Naive B cell (primary cell): Measurements from ENCODE around the gene CES5A. TPM values are rescaled to one million over a fixed set of nuclear protein-coding genes. Genes with fewer than 3 reads are reported as not detected.
"Not testable (repeated sequence)": the region's sequence is repeated elsewhere in the genome, so short reads cannot be mapped to it uniquely, and the experiment has no call there.

Source experiments
- ATAC-seq, 2 donors: fragments of 150-1000 bp; cut with Tn5 transposase; 2 replicates each; pipeline ENCODE4 v1.10.0; 2021; ENCODE audit warnings: low read depth in 2 of 2, mild to moderate bottlenecking in 2 of 2, moderate library complexity in 2 of 2
- DNase-seq: peaks from one replicate; pipeline ENCODE4 v3.0.0; 2022
- H3K27ac Mint-ChIP-seq, 6 donors: one replicate each; pipeline ENCODE4 v1.8.0; 2020 to 2022; ENCODE audit warnings: mild to moderate bottlenecking in 6 of 6, mixed read lengths in 6 of 6, moderate library complexity in 5 of 6, inconsistent platforms in 2 of 6
- H3K27me3 Mint-ChIP-seq, 3 donors: one replicate each; pipeline ENCODE4 v1.8.0; 2021 to 2022; ENCODE audit warnings: mixed read lengths in 3 of 3, mild to moderate bottlenecking in 1 of 3
- H3K36me3 Mint-ChIP-seq, 2 donors: one replicate each; pipeline ENCODE4 v1.8.0; 2020 to 2022; ENCODE audit warnings: mixed read lengths in 2 of 2, inconsistent platforms in 1 of 2, mild to moderate bottlenecking in 1 of 2
- H3K4me1 Mint-ChIP-seq, 3 donors: one replicate each; pipeline ENCODE4 v1.8.0; 2020 to 2022; ENCODE audit warnings: mixed read lengths in 3 of 3, inconsistent platforms in 1 of 3, mild to moderate bottlenecking in 1 of 3, moderate library complexity in 1 of 3
- H3K4me3 Mint-ChIP-seq, 8 donors: one replicate each; pipeline ENCODE4 v1.8.0; 2020 to 2022; ENCODE audit warnings: mild to moderate bottlenecking in 8 of 8, mixed read lengths in 8 of 8, moderate library complexity in 8 of 8, inconsistent platforms in 2 of 8
- H3K9me3 Mint-ChIP-seq, 7 donors: one replicate each; pipeline ENCODE4 v1.8.0; 2020 to 2022; ENCODE audit warnings: mixed read lengths in 7 of 7, mild to moderate bottlenecking in 5 of 7, inconsistent platforms in 2 of 7, moderate library complexity in 1 of 7
- polyA plus RNA-seq, 6 donors: library from polyadenylated mRNA; unstranded; fragments of 300-500 nt; fragmentation: Illumina TruSeq; gene quantifications; one replicate each; pipeline ENCODE4 v1.2.3, GENCODE V29; 2021; ENCODE audit warnings: low read depth in 6 of 6

CES5A gene
- polyA plus RNA-seq, 6 donors from 2014 or later: not detected

GRCh38 chr16:55815320-55815719 lies 59.9 kb downstream of the CES5A start:
- ATAC-seq: no peak
- H3K27ac Mint-ChIP-seq: peak overlapping the region in 1 of 6 donors; percentile 9
- peaks cover 16 to 34% (median 19%) of the 10 kb centered on the region in 3 donors for H3K27me3 Mint-ChIP-seq
- H3K36me3 Mint-ChIP-seq: no peaks in the 10 kb centered on the region
- DNase-seq: no peak
- H3K4me3 Mint-ChIP-seq: peak overlapping the region in 1 of 8 donors; percentile 36
- H3K9me3 Mint-ChIP-seq: peaks cover 0 to 6% (median 0%) of the 10 kb centered on the region in 7 donors
- no peaks in the 10 kb centered on the region for H3K4me1 Mint-ChIP-seq

GRCh38 chr16:55814174-55814573 lies 61.0 kb downstream of the CES5A start:
- H3K4me1 Mint-ChIP-seq, H3K36me3 Mint-ChIP-seq, H3K4me3 Mint-ChIP-seq, H3K9me3 Mint-ChIP-seq, ATAC-seq, DNase-seq: not testable (repeated sequence)
- peak overlapping the region in 1 of 6 donors; percentile 11 for H3K27ac Mint-ChIP-seq
- H3K27me3 Mint-ChIP-seq: peaks cover 22 to 42% (median 30%) of the 10 kb centered on the region in 3 donors

GRCh38 chr16:55813730-55814129 lies 61.4 kb downstream of the CES5A start:
- not testable (repeated sequence) for H3K27ac Mint-ChIP-seq, H3K36me3 Mint-ChIP-seq, ATAC-seq, H3K9me3 Mint-ChIP-seq, H3K4me1 Mint-ChIP-seq, H3K4me3 Mint-ChIP-seq, DNase-seq
- H3K27me3 Mint-ChIP-seq: peaks cover 20 to 39% (median 30%) of the 10 kb centered on the region in 3 donors

- DNase-seq (no peak), ATAC-seq (no peak)
- no peak overlapping the region for H3K4me3 Mint-ChIP-seq
- no peak overlapping the region for H3K27ac Mint-ChIP-seq
- peaks cover 19 to 37% (median 29%) of the 10 kb centered on the region in 3 donors for H3K27me3 Mint-ChIP-seq
- H3K36me3 Mint-ChIP-seq: no peaks in the 10 kb centered on the region
- H3K4me1 Mint-ChIP-seq: no peaks in the 10 kb centered on the region
- H3K9me3 Mint-ChIP-seq: peaks cover 0 to 6% (median 0%) of the 10 kb centered on the region in 7 donors
Observed at GRCh38 chr16:55812951-55813350, 62.2 kb downstream of the CES5A start.

GRCh38 chr16:55811811-55812210 lies 63.4 kb downstream of the CES5A start:
- Mint-ChIP-seq H3K4me3 (no peak overlapping the region), H3K9me3 (peaks cover 0 to 4% (median 0%) of the 10 kb centered on the region in 7 donors), H3K27me3 (peaks cover 10 to 37% (median 20%) of the 10 kb centered on the region in 3 donors), H3K36me3 (no peaks in the 10 kb centered on the region), H3K27ac (no peak overlapping the region), H3K4me1 (no peaks in the 10 kb centered on the region)
- ATAC-seq (no peak), DNase-seq (no peak)

- no peak for ATAC-seq
- Mint-ChIP-seq H3K36me3 (no peaks in the 10 kb centered on the region), H3K27ac (no peak overlapping the region), H3K4me3 (no peak overlapping the region), H3K27me3 (peaks cover 9 to 32% (median 20%) of the 10 kb centered on the region in 3 donors), H3K4me1 (no peaks in the 10 kb centered on the region), H3K9me3 (peaks cover 0 to 4% (median 0%) of the 10 kb centered on the region in 7 donors)
- no peak for DNase-seq
Observed at GRCh38 chr16:55810451-55810961, 64.7 kb downstream of the CES5A start.

- Mint-ChIP-seq H3K4me3 (no peak overlapping the region), H3K27ac (no peak overlapping the region), H3K36me3 (no peaks in the 10 kb centered on the region), H3K9me3 (peaks cover 0 to 2% (median 0%) of the 10 kb centered on the region in 7 donors), H3K27me3 (peaks cover 9 to 26% (median 20%) of the 10 kb centered on the region in 3 donors), H3K4me1 (no peaks in the 10 kb centered on the region)
- ATAC-seq (no peak), DNase-seq (no peak)
Observed at GRCh38 chr16:55809851-55810250, 65.3 kb downstream of the CES5A start.

GRCh38 chr16:55809386-55809785 lies 65.8 kb downstream of the CES5A start:
- Mint-ChIP-seq H3K27me3 (peaks cover 9 to 21% (median 20%) of the 10 kb centered on the region in 3 donors), H3K4me3 (no peak overlapping the region), H3K36me3 (no peaks in the 10 kb centered on the region), H3K4me1 (no peaks in the 10 kb centered on the region), H3K27ac (no peak overlapping the region), H3K9me3 (peaks cover 0 to 2% (median 0%) of the 10 kb centered on the region in 7 donors)
- DNase-seq (no peak), ATAC-seq (no peak)

GRCh38 chr16:55808286-55808685 lies 66.9 kb downstream of the CES5A start:
- H3K9me3 Mint-ChIP-seq: not testable (repeated sequence)
- peaks cover 6 to 21% (median 20%) of the 10 kb centered on the region in 3 donors for H3K27me3 Mint-ChIP-seq

GRCh38 chr16:55805104-55805503 lies 70.1 kb downstream of the CES5A start:
- not testable (repeated sequence) for H3K27ac Mint-ChIP-seq, H3K27me3 Mint-ChIP-seq, H3K4me1 Mint-ChIP-seq, H3K36me3 Mint-ChIP-seq, ATAC-seq, H3K9me3 Mint-ChIP-seq, H3K4me3 Mint-ChIP-seq, DNase-seq

More at GRCh38 chr16:55808286-55808685, 66.9 kb downstream of the CES5A start:
- DNase-seq, H3K36me3 Mint-ChIP-seq, H3K27ac Mint-ChIP-seq, ATAC-seq, H3K4me1 Mint-ChIP-seq, H3K4me3 Mint-ChIP-seq: not testable (repeated sequence)

- ATAC-seq, H3K4me3 Mint-ChIP-seq, H3K4me1 Mint-ChIP-seq, H3K9me3 Mint-ChIP-seq, H3K36me3 Mint-ChIP-seq, H3K27me3 Mint-ChIP-seq, DNase-seq, H3K27ac Mint-ChIP-seq: not testable (repeated sequence)
Observed at GRCh38 chr16:55803681-55804080, 71.5 kb downstream of the CES5A start.

Other genes starting within 250 kb of the CES5A start
- gene SLC6A2, start 219.4 kb downstream of the CES5A start, polyA plus RNA-seq: not detected
- 1 to 10 TPM in 1 of 6 donors, not detected in 5; 1.3 TPM for gene CES1, start 42.3 kb downstream of the CES5A start, polyA plus RNA-seq